Right lobe of liver (tissue), 4 donors: ENCODE results near the gene MSGN1.

ENCODE experiments used
- POLR2A ChIP-seq: fragments of 450-650 bp; IDR thresholded peaks from one replicate; pipeline ENCODE4 v1.6.1; 2017; ENCODE audit warnings: antibody characterized with exemption, mild to moderate bottlenecking
- TF ChIP-seq, protein P1 (sequence below), 4 donors: fragments of 200-600 bp in 3 of 4; fragments of 450-650 bp in 1 of 4; IDR thresholded peaks; one replicate each; pipeline versions ENCODE4 v1.5.1 to v1.8.0; 2016 to 2022; ENCODE audit warnings: antibody characterized with exemption in 4 of 4, mild to moderate bottlenecking in 2 of 4
- donor health status: DM: no; HTN: no; CAD: no.
- donor health status: DM: no; HTN: no; CAD: no.
- donor health status: DM: no; HTN: yes; CAD: no.

DNA sequence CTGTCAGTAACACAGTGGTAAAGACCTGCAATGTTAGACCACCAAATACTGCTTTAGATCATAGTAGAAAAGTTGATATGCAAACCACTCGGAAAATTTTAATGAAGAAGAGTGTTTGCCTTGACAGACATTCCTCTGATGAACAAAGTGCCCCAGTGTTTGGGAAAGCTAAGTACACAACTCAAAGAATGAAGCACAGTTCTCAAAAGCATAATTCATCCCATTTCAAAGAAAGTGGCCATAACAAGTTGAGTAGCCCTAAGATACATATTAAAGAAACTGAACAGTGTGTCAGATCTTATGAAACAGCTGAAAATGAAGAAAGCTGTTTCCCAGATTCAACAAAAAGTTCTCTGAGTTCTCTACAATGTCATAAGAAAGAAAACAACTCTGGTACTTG is 34.8 kb upstream of the MSGN1 start:
- TF ChIP-seq, protein P1, sequence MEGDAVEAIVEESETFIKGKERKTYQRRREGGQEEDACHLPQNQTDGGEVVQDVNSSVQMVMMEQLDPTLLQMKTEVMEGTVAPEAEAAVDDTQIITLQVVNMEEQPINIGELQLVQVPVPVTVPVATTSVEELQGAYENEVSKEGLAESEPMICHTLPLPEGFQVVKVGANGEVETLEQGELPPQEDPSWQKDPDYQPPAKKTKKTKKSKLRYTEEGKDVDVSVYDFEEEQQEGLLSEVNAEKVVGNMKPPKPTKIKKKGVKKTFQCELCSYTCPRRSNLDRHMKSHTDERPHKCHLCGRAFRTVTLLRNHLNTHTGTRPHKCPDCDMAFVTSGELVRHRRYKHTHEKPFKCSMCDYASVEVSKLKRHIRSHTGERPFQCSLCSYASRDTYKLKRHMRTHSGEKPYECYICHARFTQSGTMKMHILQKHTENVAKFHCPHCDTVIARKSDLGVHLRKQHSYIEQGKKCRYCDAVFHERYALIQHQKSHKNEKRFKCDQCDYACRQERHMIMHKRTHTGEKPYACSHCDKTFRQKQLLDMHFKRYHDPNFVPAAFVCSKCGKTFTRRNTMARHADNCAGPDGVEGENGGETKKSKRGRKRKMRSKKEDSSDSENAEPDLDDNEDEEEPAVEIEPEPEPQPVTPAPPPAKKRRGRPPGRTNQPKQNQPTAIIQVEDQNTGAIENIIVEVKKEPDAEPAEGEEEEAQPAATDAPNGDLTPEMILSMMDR (IDR thresholded peaks at IDR 0.05), result no peak
- no peak for TF ChIP-seq POLR2A
